ENCODE results near the gene UPP2.

Gene UPP2

DNA sequence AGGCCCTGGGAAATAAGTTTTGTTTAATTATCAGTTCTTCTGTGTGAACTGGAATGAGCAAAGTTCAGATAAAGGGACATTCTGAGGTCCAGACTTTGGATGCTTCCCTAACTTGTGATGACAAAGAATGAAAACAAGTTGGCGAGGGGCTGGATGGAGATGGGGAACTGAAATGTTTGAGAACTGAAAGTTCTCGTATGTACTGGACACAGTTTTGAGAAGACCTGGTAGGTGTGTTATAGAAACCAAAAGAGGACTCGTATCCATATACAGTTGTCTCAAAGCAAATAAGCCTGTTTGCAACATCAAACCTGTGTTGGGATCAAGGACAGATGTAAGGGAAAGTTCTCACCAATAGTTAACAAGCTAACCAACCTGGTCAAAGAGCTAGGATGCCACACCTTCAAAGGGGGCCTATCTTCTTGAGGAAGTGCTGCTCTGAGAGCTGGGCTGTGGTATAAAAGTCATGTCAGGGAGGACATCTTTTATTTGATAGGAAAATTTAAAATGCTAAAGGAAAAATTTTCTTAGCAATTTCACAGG, at the start of gene UPP2:
UPP2 (plus strand) TSS at position 493 of the 543 bp plus-strand sequence. CDS start 188 bp downstream, outside the sequence.
- no peak for DNase-seq (ENCODE audit: low read depth in 2 of 2)

DNA sequence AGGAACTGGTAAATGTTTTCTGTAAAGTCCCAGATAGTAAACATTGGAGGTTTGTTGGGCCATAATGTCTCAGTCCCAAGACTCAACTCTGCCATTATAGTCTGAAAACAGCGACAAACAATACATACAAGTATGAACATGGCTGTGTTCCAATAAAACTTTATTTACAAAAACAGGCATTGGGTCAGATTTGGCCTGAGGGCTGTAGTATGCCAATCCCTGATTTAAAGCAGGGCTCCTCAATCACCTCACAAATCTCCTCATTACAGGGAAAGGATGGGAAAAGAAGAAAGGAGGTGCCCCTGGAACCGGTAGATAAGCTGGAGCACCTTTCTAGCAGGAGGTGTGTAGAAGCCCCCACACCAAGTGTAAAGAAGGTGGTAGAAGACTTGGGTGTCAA, 48.9 kb upstream of the UPP2 start:
- DNase-seq (ENCODE audit: low read depth in 2 of 2) = no peak

GRCh38 chr2:158056875-158057274, 44.8 kb upstream of the UPP2 start:
- no peak for DNase-seq (ENCODE audit: low read depth in 2 of 2)

DNA sequence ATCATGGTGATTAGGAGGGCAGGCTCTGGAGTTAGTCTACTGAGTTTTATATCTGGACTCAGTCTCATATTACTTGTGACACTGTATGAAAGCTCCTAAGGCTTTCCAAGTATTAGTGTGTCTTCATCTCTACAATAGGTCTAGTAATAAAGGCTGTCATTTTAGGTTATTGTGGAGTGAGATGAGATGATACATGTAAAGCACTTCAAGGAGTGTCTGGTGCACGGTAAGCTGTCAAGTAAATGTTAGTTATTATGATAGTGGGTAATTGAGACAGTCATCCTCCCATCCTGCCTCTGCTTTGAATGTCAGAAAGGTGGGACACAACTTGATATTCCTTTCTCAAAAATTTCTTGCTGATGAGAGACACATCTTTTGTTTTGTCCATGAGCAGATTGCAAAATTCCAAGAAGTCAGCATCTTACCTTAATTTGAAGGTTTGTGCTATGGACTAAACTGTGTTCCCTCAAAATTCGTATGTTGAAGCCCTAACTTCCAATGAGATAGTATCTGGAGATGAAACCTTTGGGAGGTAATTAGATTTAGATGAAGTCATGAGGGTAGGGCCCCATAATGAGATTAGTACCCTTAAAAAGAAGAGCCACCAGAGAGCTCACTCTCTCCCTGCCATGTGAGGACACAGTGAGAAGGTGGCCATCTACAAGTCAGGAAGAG, 41.4 kb upstream of the UPP2 start:
- DNase-seq (ENCODE audit: low read depth in 2 of 2) = no peak

GRCh38 chr2:158060835-158061435, 40.7 kb upstream of the UPP2 start:
- DNase-seq (ENCODE audit: low read depth in 2 of 2) = no peak

DNA sequence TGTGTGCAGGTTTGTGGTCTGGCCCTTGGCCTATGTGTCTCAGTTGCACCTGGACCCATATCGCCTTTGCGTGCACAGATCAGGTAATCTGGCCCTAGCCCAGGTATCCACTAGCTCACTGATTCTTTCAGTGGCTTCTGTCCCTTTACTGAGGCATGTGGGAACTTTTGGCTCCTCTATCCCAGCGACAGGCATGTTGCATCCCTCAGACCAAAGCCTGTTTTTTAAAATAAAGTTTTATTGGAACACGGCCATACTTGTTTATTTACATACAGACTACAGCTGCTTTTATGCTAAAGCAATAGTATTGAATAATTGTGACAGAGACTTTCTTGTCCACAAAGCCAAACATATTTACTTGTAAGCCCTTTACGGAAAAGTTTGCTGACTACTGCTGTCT, 39.9 kb upstream of the UPP2 start:
- DNase-seq (ENCODE audit: low read depth in 2 of 2) = no peak

- DNase-seq (ENCODE audit: low read depth in 2 of 2) = no peak
Observed at GRCh38 chr2:158066046-158066713, 35.5 kb upstream of the UPP2 start.

- DNase-seq (ENCODE audit: low read depth in 2 of 2) = no peak
Observed at GRCh38 chr2:158071018-158071417, 30.7 kb upstream of the UPP2 start.

DNA sequence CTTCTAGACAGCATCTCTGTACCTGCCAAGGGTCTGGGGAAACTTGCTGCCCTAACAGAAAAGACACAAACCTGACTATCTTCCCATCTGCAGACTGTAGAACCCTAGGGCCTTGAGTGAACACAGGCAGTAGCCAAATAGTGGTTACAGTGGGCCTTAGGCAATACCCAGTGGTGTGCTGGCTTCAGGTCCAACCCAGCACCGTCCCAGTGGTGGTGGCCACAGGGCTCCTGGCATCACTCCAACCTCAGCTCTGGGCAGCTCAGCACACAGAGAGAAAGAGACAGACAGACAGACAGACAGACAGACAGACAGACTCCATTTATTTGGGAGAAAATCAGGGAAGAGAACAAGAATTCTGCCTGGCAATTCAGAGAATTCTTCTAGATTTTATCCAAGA, 29.3 kb upstream of the UPP2 start:
- no peak for DNase-seq (ENCODE audit: low read depth in 2 of 2)

DNA sequence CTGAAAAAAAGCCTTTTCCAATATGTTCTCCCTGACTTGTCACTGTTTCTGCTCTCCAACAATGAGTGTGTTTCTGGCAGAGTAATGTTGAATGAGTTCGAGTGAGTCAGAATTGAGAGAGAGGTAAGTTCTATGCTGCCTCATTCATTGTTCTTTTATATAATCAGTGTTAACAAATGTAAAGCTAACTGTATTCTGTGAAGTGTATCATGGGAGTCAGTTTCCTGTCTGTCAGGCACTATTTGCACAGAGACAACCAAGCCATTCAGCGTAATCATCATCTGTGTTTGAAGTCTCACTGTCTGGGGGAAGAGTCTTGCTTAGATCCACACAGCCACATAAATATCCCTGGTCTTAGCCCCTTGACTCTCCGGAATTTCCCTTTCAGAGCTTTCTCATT, 22.0 kb upstream of the UPP2 start:
- no peak for DNase-seq (ENCODE audit: low read depth in 2 of 2)

- no peak for DNase-seq (ENCODE audit: low read depth in 2 of 2)
Observed at GRCh38 chr2:158088093-158088492, 13.6 kb upstream of the UPP2 start.

DNA sequence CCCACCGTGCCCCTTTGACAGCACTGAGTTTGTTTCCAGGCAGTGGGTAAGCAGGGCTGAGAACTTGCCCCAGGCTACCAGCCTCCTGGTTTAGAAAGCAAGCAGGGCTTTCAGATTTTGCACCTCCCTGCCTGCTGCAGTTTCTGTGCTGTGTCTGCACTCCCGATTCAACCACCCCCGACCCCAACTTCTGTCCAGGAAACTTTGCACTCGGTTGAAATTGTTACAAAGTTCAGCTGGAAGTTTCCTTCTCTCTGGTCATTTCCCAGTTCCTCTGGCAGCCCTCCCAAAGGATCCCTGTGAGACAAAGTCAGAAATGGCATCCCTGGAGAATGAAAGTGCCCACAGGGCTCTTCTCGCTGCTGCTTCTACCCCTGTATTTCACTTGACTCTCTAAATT, 12.4 kb upstream of the UPP2 start:
- DNase-seq (ENCODE audit: low read depth in 2 of 2) = no peak

DNA sequence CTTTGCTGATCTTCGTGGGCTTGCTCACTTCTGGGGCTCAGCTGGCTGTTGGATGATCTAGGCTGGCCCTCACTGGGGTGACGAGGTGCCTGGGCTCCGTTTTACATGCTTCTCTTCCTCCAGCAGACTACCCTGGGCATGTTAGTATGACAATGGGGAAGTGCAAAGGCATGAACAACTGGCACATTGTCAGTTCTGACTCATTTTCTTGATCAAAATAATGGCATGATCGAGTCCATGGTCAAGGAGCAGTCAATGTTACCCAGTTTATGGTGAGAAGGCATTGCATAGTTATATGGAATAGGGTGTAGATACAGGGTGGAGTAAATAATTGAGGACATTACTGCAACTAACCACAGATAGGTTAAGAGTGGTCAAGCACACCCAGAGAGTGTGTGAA, 10.0 kb upstream of the UPP2 start:
- no peak for DNase-seq (ENCODE audit: low read depth in 2 of 2)

- DNase-seq (ENCODE audit: low read depth in 2 of 2) = no peak
Observed at GRCh38 chr2:158094487-158095092, 7.1 kb upstream of the UPP2 start.

GRCh38 chr2:158095269-158095668, 6.4 kb upstream of the UPP2 start:
- no peak for DNase-seq (ENCODE audit: low read depth in 2 of 2)

DNA sequence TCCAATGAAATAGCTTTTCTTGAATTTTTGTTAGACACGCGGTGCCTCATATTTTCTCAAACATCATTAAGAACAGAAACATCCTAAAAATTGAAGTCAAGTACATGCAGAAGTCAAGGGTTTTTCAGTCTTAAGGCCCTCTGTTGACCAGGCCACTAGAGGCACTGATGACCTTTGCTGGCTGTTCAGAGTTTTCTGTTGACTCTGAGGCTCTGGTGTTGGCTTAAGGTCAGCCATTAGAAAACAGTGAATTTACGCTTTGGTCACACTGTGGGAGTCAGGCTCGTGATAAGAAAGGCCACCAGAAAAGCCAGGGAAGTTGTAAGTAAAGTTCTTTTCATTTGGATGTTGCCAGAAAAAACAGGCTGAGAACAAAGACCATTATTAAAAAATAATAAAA, 5.8 kb upstream of the UPP2 start:
- no peak for DNase-seq (ENCODE audit: low read depth in 2 of 2)

- no peak for DNase-seq (ENCODE audit: low read depth in 2 of 2)
Observed at GRCh38 chr2:158097481-158097880, 4.2 kb upstream of the UPP2 start.

GRCh38 chr2:158098178-158098577, 3.5 kb upstream of the UPP2 start:
- no peak for DNase-seq (ENCODE audit: low read depth in 2 of 2)

- no peak for DNase-seq (ENCODE audit: low read depth in 2 of 2)
Observed at GRCh38 chr2:158099716-158100115, 2.0 kb upstream of the UPP2 start.

GRCh38 chr2:158100411-158100810, 1.3 kb upstream of the UPP2 start:
- DNase-seq (ENCODE audit: low read depth in 2 of 2) = no peak

DNA sequence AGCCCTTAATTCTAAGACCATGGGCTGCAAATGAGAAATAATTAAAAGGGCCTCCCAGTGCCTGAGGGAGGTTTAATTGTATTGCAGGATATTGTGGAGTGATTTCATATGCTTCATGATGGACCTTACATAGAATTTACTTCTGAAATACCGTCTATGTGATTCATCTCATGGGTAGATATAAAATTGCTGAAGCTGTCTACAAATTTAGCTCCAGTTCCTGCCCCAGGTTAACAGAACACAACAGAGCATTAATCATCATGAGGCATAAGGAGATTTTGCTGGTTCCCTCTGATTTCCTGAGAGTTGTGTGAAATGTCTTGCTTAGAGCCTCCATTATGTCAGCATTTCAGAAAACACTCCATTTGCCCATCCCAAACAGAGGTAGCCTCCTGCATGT, 770 bp downstream of the UPP2 start:
- no peak for DNase-seq (ENCODE audit: low read depth in 2 of 2)

GRCh38 chr2:158103411-158104012, 1.8 kb downstream of the UPP2 start:
- no peak for DNase-seq (ENCODE audit: low read depth in 2 of 2)

All from stimulated activated CD4-positive, alpha-beta T cell treated with anti-CD3 and anti-CD28 coated beads, Interleukin-4, amount 100 ng/mL, for 48 hours (primary cell).